ENCODE results near the gene ELL.
A peak's percentile ranks its signal among the peaks of the same experiment; 100 is the strongest.

ELL gene

GRCh38 chr19:18469069-18469846 lies 52.6 kb downstream of the ELL start:
- DNase-seq (ENCODE audit: low read depth), result peak; percentile 30

- DNase-seq (ENCODE audit: low read depth), result no peak
These were observed 53.4 kb downstream of the ELL start for GRCh38 chr19:18468517-18468916.

DNA sequence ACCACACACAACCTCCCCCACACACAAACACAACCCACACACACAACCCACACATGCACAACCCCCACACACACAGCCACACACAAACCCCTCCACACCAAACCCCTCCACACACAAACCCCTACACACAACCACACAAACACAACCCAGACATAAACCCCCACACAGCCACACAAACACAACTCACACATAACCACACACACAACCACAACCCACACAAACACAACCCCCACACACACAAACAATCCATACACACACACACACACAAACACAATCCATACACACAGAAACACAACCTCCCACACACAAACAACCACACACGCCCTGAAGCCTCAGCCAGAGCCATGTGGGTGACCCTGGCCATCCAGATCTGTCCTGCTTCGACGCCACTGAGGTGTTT lies 53.9 kb downstream of the ELL start:
- no peak for DNase-seq (ENCODE audit: low read depth)

DNA sequence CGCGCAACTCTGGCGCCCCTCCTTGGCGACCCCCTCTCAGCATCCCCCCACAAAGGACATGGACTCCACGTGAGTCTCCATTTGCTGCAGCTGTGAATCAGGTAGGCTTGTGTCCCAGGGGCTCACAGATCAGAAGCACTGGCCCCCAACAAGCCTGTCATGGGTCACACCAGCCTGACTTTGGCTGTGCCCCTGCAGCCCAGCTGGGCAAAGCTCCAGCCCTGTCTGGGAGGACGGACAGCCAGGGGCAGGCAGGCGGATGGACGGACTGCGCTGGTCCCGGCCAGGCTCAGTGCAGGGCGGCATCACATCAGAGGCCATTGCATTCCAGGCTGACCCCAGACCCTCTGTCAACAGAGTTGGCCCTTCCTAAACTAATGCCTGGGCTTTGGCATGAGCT lies 55.5 kb downstream of the ELL start:
- DNase-seq (ENCODE audit: low read depth), result no peak

- DNase-seq (ENCODE audit: low read depth), result no peak
These were observed 55.9 kb downstream of the ELL start for GRCh38 chr19:18465964-18466339.

- DNase-seq (ENCODE audit: low read depth), result no peak
These were observed 56.5 kb downstream of the ELL start for GRCh38 chr19:18465214-18465963.

DNA sequence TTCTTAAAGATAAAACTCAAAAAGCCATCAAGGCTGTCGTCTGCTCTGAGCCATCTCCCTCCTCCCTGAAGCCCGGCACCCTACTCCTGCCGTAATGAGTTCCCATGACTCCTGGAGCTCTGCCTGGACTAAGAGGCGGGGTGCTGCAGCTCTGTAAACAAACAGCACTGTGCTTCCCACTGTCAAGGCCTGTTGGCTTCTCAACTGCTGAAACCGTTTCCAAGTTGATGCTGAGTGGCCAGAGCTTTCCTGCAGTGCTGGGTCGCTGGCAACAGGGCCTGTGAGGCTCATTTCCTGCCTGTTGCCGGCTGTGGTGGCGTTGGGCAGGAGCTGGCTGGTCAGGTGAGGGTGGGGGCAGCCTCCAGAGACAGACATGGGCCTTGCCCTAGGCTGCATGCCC lies 57.2 kb downstream of the ELL start:
- DNase-seq (ENCODE audit: low read depth), result no peak

GRCh38 chr19:18461471-18461870 lies 60.4 kb downstream of the ELL start:
- DNase-seq (ENCODE audit: low read depth), result no peak

DNA sequence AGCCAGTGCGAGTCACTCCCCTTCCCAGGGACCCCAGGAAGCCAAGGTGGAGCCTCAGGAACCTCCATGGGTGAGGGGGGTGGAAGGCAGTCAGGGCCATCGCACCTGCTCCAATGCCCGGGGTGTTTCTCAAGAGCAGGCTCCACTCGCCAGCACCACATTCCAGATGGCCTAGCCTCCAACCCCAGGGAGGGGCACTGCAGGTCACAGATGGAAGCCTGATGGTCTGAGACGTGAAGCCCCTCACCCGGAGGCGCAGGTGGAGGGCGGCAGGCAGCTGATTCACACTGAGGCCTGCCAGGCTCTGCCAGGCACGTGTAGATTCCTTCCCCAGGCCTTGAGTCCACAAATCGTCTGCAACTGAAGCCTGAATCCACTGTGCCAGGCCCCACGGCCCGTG lies 61.0 kb downstream of the ELL start:
- no peak for DNase-seq (ENCODE audit: low read depth)

- DNase-seq (ENCODE audit: low read depth), result no peak
These were observed 64.2 kb downstream of the ELL start for GRCh38 chr19:18457483-18458331.

GRCh38 chr19:18456974-18457373 lies 64.9 kb downstream of the ELL start:
- no peak for DNase-seq (ENCODE audit: low read depth)

GRCh38 chr19:18456279-18456678 lies 65.6 kb downstream of the ELL start:
- DNase-seq (ENCODE audit: low read depth), result no peak

- no peak for DNase-seq (ENCODE audit: low read depth)
These were observed 68.4 kb downstream of the ELL start for GRCh38 chr19:18453269-18454024.

GRCh38 chr19:18452386-18452785 lies 69.5 kb downstream of the ELL start:
- DNase-seq (ENCODE audit: low read depth), result no peak

DNA sequence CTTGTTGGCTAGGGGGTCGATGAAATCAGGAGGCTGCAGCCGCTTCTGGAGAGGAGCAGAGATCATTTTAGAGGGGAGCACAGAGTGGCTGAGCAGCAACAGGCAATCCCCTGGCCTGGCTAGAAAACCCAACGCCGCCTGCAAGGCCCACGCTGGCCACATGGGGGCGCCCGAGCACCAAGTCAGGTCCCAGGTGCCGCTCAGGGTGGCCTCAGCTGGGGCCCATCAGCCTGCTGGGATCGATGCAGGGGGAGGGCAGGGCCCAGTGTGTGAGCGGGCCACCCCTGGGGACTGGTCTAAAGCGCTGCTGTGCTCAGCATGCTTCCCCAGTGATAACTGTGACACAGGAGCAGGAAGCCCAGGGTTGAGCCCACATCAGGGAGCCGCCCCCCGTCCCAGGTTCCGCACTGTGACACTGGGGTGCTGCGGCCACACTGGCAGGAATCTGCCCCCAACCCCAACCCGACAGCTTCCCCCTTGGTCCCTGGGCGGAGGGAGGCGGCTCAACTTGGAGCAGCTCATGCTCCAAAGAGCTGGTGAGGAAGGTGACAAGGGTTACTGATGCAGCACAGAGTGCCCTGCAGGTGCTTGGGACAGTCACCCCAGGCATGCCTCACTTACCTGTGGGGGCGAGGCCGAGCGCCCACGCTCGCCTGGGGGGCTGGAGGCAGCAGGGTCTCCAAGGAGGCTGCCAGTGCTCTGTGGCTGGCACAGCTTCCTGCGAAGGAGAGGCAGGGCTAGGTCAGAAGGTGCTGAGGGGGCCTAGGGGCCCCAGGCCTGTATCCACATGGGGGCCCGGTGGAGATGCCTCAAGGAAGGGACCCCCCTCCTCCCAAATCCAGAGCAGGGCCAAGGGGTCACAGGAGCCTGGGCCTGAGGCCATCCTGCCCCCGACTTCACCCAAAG lies 70.7 kb downstream of the ELL start:
- DNase-seq (ENCODE audit: low read depth), result peak; percentile 61

- DNase-seq (ENCODE audit: low read depth), result no peak
These were observed 71.6 kb downstream of the ELL start for GRCh38 chr19:18450021-18450930.

DNA sequence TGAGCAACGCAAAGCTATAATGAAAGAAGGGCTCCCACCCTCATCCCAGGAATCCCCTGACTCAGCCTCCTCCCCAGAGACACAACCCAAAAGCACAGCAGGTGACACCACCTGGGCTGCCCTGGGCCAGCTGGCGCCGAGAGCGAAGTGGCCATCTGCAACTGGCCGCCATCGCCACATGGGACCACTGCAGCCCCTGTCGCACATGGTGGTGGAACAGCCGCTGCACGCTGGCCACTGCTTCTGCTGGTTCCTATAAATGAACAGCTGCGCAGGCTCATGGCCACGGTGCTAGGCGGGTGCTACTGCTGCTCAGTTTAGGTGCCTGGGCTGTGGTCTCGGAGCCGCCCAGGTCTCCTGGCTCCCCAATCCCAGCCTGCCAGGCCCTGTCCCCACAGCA lies 72.3 kb downstream of the ELL start:
- no peak for DNase-seq (ENCODE audit: low read depth)

- no peak for DNase-seq (ENCODE audit: low read depth)
These were observed 75.0 kb downstream of the ELL start for GRCh38 chr19:18446811-18447359.

DNA sequence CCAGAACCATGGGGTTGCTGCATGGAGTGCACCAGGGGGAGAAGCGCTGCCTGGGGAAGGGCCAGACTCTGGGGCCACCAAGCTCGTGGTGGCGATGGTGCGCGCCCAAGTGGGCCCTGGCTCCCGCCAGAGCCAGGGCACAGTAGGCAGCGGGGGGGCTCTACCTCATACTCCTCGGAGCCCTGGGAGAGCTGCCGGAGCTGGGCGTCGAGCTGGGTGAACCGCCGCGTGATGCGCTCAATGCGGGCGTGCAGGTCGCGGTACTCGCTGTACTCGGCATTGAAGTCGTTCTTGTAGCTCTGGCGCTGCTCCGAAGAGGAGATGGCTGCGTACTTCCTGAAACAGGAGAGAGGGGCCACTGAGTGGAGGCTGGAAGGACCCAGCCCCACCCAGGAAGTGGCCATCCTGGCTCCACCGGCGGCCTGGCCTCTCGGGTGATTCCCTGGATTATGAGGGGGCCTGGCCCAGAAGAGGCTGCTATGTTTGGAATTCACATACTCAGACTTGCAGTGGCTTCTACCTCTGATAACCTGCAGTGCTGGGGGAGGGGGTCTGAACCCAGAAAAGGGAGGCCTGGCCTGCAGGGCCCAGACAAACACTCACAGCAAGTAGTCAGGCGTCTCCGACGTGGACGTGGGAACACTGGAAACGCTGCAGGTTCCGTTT lies 75.6 kb downstream of the ELL start:
- DNase-seq (ENCODE audit: low read depth), result no peak
